ENCODE data around the gene TAS1R1.
A peak's percentile ranks its signal among the peaks of the same experiment; 100 is the strongest.

Gene TAS1R1

GRCh38 chr1:6554907-6555778, at the start of gene TAS1R1:
TSS of gene TAS1R1 (plus strand) at chr1:6555307. CDS start at chr1:6555374, 67 bp downstream.
- DNase-seq, result peak; percentile 77

GRCh38 chr1:6505367-6506209, 49.5 kb upstream of the TAS1R1 start:
- DNase-seq, result peak; percentile 16

GRCh38 chr1:6506210-6507036, 48.7 kb upstream of the TAS1R1 start:
- no peak for DNase-seq

GRCh38 chr1:6507037-6507428, 48.1 kb upstream of the TAS1R1 start:
- DNase-seq, result peak; percentile 16

GRCh38 chr1:6507461-6507911, 47.6 kb upstream of the TAS1R1 start:
- no peak for DNase-seq

- no peak for DNase-seq
These were observed 46.8 kb upstream of the TAS1R1 start for GRCh38 chr1:6508154-6508815.

GRCh38 chr1:6508816-6509189, 46.3 kb upstream of the TAS1R1 start:
- no peak for DNase-seq

- no peak for DNase-seq
These were observed 45.7 kb upstream of the TAS1R1 start for GRCh38 chr1:6509220-6509918.

GRCh38 chr1:6509919-6510291, 45.2 kb upstream of the TAS1R1 start:
- no peak for DNase-seq

GRCh38 chr1:6510493-6510892, 44.6 kb upstream of the TAS1R1 start:
- no peak for DNase-seq

- DNase-seq, result no peak
These were observed 44.1 kb upstream of the TAS1R1 start for GRCh38 chr1:6511056-6511455.

- DNase-seq, result no peak
These were observed 43.4 kb upstream of the TAS1R1 start for GRCh38 chr1:6511561-6512244.

- DNase-seq, result no peak
These were observed 42.7 kb upstream of the TAS1R1 start for GRCh38 chr1:6512245-6512907.

- DNase-seq, result no peak
These were observed 42.2 kb upstream of the TAS1R1 start for GRCh38 chr1:6512908-6513280.

GRCh38 chr1:6513320-6513801, 41.7 kb upstream of the TAS1R1 start:
- DNase-seq, result no peak

- DNase-seq, result no peak
These were observed 39.3 kb upstream of the TAS1R1 start for GRCh38 chr1:6515771-6516170.

GRCh38 chr1:6517435-6517851, 37.7 kb upstream of the TAS1R1 start:
- no peak for DNase-seq

- DNase-seq, result peak; percentile 86
These were observed 35.6 kb upstream of the TAS1R1 start for GRCh38 chr1:6519491-6519934.

- DNase-seq, result peak; percentile 86
These were observed 35.0 kb upstream of the TAS1R1 start for GRCh38 chr1:6519935-6520671.

- DNase-seq, result no peak
These were observed 33.6 kb upstream of the TAS1R1 start for GRCh38 chr1:6521536-6521935.
